NCI-H2227 (cell line): ENCODE data around the gene NRXN3.
A peak's percentile ranks its signal among the peaks of the same experiment; 100 is the strongest.
"Not testable (repeated sequence)": the region's sequence is repeated elsewhere in the genome, so short reads cannot be mapped to it uniquely, and the experiment has no call there.

Source experiments
- DNase-seq: peaks from one replicate; lab custom pipeline; 2025; ENCODE audit not compliant: unreplicated experiment; lab: John Stamatoyannopoulos, UW

The NRXN3 gene

DNA sequence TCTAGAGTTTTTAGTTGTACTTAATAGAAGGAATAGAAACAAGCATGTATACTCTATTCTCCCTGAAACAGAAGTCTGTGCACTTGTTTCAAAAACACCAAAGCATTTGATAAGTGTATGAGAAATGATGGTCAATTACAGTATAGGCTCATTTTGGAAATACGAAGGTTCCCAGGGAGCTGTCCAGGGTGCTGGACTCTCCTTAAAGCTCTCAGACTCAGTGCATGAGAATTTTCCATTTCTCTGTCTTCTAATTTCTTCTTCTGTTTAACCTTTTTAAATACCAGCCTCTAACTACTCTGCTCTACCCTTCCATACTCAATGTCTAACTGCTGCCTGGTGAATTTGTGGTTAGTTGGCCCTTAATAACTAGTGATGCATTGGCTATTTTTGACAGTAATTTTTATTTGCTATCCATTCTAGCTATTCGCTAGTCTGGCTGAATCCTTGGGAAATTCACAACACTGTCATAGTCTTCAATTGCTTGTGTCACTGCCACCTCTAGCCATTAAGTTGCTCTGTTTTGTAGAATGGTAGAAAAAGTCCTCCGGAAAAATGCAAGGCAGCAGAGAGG, 229.2 kb downstream of the NRXN3 start:
- no peak for DNase-seq

GRCh38 chr14:78401866-78402265, 231.7 kb downstream of the NRXN3 start:
- no peak for DNase-seq

DNA sequence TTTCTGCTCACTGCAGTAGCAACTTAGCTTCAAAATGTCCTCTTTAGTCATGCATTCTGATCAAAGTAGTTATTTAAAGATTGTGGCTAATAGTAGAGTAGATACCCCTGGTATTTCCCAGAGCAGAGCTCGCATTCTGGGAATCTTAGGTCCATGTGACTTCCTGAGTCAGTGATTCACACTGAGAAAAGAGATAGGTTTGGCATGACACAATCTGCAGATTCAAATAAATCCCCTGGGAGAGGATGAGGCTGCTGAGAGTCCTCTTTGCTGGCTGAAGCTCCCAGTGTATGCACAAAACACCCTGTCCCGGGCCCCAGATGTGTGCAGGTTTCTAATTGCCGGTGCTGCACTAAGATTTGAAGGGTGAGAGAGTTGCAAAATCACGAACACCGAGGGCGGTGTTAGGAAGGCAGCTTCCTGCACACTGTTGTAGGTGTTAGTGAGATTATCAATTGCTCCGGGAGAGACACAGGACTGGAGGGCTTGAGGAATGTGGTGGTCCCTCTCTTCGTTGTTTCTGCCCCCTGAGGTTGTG, 233.2 kb downstream of the NRXN3 start:
- peak; percentile 46 for DNase-seq

- DNase-seq: peak; percentile 52
Measured at GRCh38 chr14:78405079-78405856, 235.1 kb downstream of the NRXN3 start.

GRCh38 chr14:78412475-78412874, 242.3 kb downstream of the NRXN3 start:
- DNase-seq: no peak

GRCh38 chr14:78414172-78414571, 244.0 kb downstream of the NRXN3 start:
- no peak for DNase-seq

GRCh38 chr14:78417532-78417931, 247.4 kb downstream of the NRXN3 start:
- DNase-seq: no peak

- no peak for DNase-seq
Measured at GRCh38 chr14:78424311-78424710, 254.1 kb downstream of the NRXN3 start.

DNA sequence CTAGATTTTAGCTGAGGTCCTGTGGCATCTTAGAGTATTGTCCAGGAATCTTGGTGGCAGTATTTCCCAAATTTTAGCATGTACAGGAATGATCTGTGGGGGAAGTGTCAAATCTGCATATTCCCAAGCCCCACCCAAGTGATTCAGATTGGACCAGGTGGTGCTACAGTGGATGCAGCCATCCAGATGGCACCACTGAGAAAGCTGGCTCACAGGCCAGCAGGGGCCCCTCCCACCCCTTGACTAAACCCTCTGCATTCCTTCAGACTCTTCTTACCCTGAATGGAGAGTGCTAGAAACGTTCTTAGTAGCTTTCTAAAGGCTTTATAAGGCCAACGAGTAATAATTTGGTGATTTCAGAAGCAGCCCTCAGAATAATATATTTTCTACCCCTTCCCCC, 255.2 kb downstream of the NRXN3 start:
- no peak for DNase-seq

DNA sequence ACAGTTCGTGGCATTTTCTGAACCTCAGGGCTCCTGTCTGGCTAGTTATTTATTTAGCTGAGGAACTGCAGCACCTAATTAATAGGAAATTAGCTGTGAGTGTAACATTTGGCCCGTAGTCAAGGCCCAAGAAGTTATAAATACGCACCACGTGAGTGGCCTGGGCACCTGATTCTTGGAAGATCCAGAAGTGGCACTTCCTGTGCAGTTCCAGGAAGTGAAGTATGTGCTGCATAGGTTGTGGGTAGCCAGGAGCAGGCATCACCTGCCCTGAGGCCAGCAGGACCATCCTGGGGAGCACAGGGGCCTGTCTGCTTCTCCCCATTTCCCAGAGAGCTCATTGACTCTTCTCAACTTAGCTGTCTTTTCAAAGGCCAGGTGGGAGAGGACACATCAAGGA, 255.6 kb downstream of the NRXN3 start:
- DNase-seq: no peak

GRCh38 chr14:78432046-78432445, 261.9 kb downstream of the NRXN3 start:
- DNase-seq: no peak

DNA sequence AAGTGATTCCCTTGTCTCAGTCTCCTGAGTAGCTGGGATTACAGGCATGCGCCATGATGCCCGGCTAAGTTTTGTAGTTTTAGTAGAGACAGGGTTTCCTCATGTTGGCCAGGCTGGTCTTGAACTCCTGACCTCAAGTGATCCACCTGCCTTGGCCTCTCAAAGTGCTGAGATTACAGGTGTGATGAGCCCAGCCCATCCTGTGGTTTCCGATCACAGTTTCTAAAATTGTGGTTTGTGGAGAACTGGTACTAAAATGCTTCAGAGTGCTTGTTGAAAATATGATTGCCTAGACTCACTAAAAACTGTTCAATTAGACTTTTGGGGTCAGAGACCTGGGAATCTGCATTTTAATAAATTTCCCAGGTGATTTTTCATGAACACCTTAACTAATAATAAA, 267.3 kb downstream of the NRXN3 start:
- not testable (repeated sequence) for DNase-seq

GRCh38 chr14:78440356-78440894, 270.3 kb downstream of the NRXN3 start:
- DNase-seq: no peak

GRCh38 chr14:78443834-78444233, 273.7 kb downstream of the NRXN3 start:
- DNase-seq: no peak

- no peak for DNase-seq
Measured at GRCh38 chr14:78445275-78445674, 275.1 kb downstream of the NRXN3 start.

DNA sequence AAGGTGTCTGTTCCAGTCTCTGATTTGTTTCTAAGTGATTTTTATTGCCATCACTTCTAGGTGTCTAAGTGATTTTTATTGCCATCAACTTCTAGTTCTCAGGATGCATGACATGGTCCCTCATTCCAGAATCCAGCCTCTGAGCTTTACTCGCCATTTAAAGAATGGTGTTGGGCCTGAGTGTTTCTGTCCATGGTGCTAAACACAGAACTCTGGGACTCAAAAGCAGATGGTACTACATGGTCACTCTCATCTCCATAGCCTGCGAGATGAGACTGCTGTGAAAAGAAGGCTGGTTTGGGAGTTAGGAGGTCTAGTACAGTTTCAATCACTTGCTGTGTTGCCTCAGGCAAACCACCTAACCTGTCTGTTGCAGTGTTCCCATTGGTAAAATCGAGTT, 276.6 kb downstream of the NRXN3 start:
- DNase-seq: no peak

DNA sequence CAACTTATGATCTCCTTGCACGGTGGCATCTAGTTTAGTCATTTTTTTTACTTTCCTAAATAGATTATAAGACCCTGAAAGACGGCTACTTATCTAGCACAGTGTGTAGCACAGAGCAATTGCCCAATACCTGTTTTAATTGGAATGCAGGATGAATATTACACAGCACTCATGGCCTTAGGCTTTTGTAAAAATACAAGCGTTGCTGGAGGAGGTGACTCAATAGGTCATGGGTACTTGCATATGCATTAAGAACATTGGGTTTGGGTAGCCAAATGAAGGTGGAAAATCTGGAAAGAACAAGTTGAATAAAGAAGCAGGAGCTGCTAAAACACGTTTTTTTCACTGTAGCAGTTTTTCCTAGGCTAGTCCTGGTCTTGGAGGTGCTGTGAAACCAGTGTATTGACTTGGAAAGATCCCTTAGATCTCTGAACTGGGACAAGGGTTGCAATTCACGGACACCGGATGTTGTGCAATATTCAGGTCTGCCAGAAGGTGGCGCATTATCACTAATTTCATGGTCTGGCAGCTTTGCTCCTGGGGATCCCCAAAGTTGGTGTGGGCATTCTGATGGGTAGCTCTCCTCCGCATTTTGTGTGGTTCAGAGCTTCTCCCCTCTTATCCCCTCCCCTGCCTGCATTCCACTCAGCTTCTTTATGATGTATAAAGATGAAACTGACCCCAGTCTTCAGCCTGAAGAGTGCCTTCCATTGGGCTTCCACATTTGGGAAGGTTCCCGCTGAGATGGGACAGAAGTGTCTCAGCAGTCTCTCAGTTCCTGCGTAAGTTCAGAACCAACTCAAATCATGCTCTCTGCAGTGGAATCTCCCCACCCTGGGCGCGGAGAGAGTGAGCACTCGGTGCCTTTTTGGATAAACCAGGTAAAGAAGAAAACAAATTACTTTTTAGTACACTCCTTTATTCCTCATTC, 278.3 kb downstream of the NRXN3 start:
- peak; percentile 66 for DNase-seq

- DNase-seq: peak; percentile 76
Measured at GRCh38 chr14:78450669-78451318, 280.6 kb downstream of the NRXN3 start.

DNA sequence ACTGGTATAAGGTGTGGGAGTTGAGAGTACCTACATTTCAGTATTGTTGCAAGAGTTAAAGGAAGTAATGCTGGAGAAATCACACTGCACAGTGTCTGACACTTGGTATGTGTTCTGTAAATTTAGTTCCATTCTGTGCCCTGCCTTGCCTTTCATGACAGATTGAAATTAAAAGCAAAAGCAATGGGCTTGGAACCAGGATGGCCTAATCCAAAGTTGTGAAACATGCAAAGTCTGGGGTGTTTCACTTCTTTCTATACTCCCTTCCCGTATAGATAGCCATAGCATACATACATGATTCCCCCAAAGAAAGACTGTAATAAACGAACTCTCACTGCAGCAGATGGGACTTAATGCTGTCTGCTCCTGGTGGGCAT, 281.1 kb downstream of the NRXN3 start:
- DNase-seq: no peak

DNA sequence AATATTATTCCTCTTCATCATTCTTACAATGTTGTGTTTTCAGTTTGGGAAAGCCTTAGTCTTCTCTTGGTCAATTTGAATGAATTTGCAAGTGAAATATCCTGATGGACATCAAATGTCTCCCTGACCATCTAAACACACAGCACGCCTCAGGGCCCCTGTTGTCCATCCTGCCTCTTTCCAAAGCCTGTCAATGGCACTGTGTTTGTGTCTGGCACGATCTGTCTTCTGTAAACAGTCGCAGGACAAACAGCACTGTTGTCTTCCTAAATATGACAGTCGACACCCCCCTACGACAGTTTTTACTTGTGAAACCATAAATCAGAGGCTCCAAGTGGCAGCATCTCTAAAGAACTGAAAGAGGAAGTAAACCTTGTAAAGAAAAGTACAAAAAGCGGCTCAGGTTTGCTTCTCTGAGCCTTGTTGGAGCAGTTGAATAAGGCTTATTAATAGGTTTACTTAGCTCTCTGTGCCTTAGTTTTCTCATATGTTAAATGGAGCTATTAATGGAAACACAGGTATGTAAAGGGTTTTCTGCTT, 285.8 kb downstream of the NRXN3 start:
- no peak for DNase-seq
